ENCODE results near the gene B3GAT1.

- TF ChIP-seq YY1 (IDR thresholded peaks at IDR 0.05; ENCODE audit: insufficient read depth, insufficient read length) (no peak), ZNF274 (IDR thresholded peaks at IDR 0.05; ENCODE audit: low read depth, low read length) (no peak), SUZ12 (IDR thresholded peaks at IDR 0.05; ENCODE audit: extremely low read depth, insufficient read depth, insufficient read length) (no peak)
These were observed 38.4 kb downstream of the B3GAT1 start for GRCh38 chr11:134373591-134374052.

All from NT2/D1 (cell line).